Testis (tissue), 2 donors: ENCODE results near the gene CXCR1.

Source experiments
- CTCF ChIP-seq, 3 experiments: fragments of 450-650 bp in 2 of 3; fragments of 200-600 bp in 1 of 3; sonication (generic) in 1 of 3; IDR thresholded peaks; one replicate each; pipeline ENCODE4 v1.5.1; 2016 to 2019; ENCODE audit warnings: antibody characterized with exemption in 3 of 3, mild to moderate bottlenecking in 2 of 3, moderate library complexity in 1 of 3
- POLR2A ChIP-seq: fragments of 450-650 bp; IDR thresholded peaks from one replicate; pipeline ENCODE4 v1.6.1; 2017; ENCODE audit warnings: antibody characterized with exemption, mild to moderate bottlenecking, moderate library complexity

DNA sequence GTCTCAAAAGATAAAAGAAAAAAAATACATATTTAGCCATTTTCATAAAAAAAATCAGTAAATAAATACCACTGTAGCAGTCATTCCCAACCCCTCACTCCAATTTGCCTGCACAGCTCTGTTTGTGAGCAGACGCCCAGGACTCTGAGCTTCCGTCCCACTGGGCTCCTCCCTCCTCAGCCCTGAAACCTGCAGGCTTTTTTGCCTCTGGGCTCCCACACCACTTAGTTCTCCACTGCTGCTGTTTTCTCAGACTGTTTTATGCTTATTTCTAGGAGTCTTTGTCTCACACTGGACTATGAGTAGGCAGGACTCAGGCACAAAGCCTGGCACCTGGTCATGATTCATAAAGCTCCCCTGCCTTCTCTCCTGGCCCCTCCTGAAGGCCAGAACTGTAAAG is 6.1 kb upstream of the CXCR1 start:
- TF ChIP-seq CTCF (IDR thresholded peaks at IDR 0.05), result no peak
- TF ChIP-seq POLR2A, result no peak
